Astrocyte of the spinal cord (primary cell): ENCODE results near the gene P4HB.

Experiments used
- DNase-seq: peaks from one replicate; pipeline ENCODE4 v3.0.0; 2011; ENCODE audit warnings: low read depth, low spot score
- H3K4me3 ChIP-seq: 2 replicates; pipeline ENCODE4 v1.5.1; 2011; ENCODE audit warnings: low read depth, mild to moderate bottlenecking, low read length, moderate library complexity
- CTCF ChIP-seq: IDR thresholded peaks from 2 replicates; pipeline ENCODE4 v1.5.1; 2012; ENCODE audit warnings: low read depth, mild to moderate bottlenecking, low read length, inconsistent platforms
- in situ Hi-C: cut with HindIII; loops from 2 replicates; pipeline ENCODE4 v1.10.0; 2017; ENCODE audit warnings: low sequenced_read_pairs

The P4HB gene

GRCh38 chr17:81863833-81864768, 3.8 kb upstream of the P4HB start:
- no peak for TF ChIP-seq CTCF
- H3K4me3 ChIP-seq, result no peak overlapping the region
- in situ Hi-C loops, result no loop called here
- no peak for DNase-seq

- in situ Hi-C loops, result no loop called here
- TF ChIP-seq CTCF, result no peak
- DNase-seq, result no peak
- no peak overlapping the region for H3K4me3 ChIP-seq
Observed at GRCh38 chr17:81863123-81863675, 2.9 kb upstream of the P4HB start.

GRCh38 chr17:81860756-81861568, 627 bp upstream of the P4HB start:
- no peak for TF ChIP-seq CTCF
- H3K4me3 ChIP-seq, result peak overlapping the region; percentile 79
- DNase-seq, result peak; percentile 100
- in situ Hi-C loops, result no loop called here

GRCh38 chr17:81858967-81859905, 1.1 kb downstream of the P4HB start:
- DNase-seq, result no peak
- in situ Hi-C loops, result no loop called here
- H3K4me3 ChIP-seq, result peak overlapping the region; percentile 67
- TF ChIP-seq CTCF, result no peak

- in situ Hi-C loops, result no loop called here
- DNase-seq, result no peak
- H3K4me3 ChIP-seq, result peak overlapping the region; percentile 67
- TF ChIP-seq CTCF, result no peak
Observed at GRCh38 chr17:81858170-81858966, 2.0 kb downstream of the P4HB start.
